Panc1 (cell line): ENCODE data around the gene WWOX. TPM values are rescaled to one million over a fixed set of nuclear protein-coding genes. Genes with fewer than 3 reads are reported as not detected.

Experiments
- ATAC-seq: fragments of 200-7000 bp; cut with Tn5 transposase; 2 replicates; pipeline ENCODE4 v1.9.1; 2020; ENCODE audit warnings: mild to moderate bottlenecking, moderate library complexity
- BruUV-seq: library from RNA; stranded (reverse); fragments of 400-500 nt; replicated peaks from 2 replicates; lab custom pipeline; 2021; lab: Mats Ljungman, UMichigan
- CTCF ChIA-PET: fragments of 300-600 bp; sonication (Branson Sonifier 250); formaldehyde crosslinking; loops from one replicate; lab custom pipeline; 2022; ENCODE audit warnings: antibody characterized with exemption; lab: Charles Lee
- POLR2A ChIA-PET: fragments of 300-600 bp; sonication (Branson Sonifier 250); formaldehyde crosslinking; loops from one replicate; lab custom pipeline; 2022; ENCODE audit warnings: antibody characterized with exemption; lab: Charles Lee
- DNase-seq: peaks from one replicate; pipeline ENCODE4 v3.0.0-alpha.2; 2010; ENCODE audit warnings: low read depth, low spot score
- H3K27ac ChIP-seq: 2 replicates; pipeline ENCODE4 v1.5.1; 2011; ENCODE audit warnings: mild to moderate bottlenecking, low read length, inconsistent platforms
- H3K27me3 ChIP-seq: fragments of 200-500 bp; sonication (Bioruptor generic); 2 replicates; pipeline ENCODE4 v1.6.0; 2014; ENCODE audit warnings: low read length, inconsistent platforms; ENCODE audit not compliant: control insufficient read depth, insufficient read depth
- H3K36me3 ChIP-seq: fragments of 200-500 bp; sonication (Bioruptor generic); 2 replicates; pipeline ENCODE4 v1.5.1; 2014; ENCODE audit warnings: inconsistent platforms, mild to moderate bottlenecking, low read length, moderate library complexity; ENCODE audit not compliant: control insufficient read depth, insufficient read depth
- H3K4me1 ChIP-seq: 2 replicates; pipeline ENCODE4 v1.5.1; 2011; ENCODE audit warnings: inconsistent platforms, mild to moderate bottlenecking, low read length, moderate library complexity; ENCODE audit not compliant: control insufficient read depth, insufficient read depth
- H3K4me3 ChIP-seq, 2 experiments: 2 replicates each; pipeline ENCODE4 v1.5.1; 2011 to 2012; ENCODE audit warnings: low read depth in 2 of 2, low read length in 2 of 2, mild to moderate bottlenecking in 2 of 2, inconsistent platforms in 1 of 2, moderate library complexity in 1 of 2
- H3K9me3 ChIP-seq: fragments of 200-500 bp; sonication (Bioruptor generic); 2 replicates; pipeline ENCODE4 v1.5.1; 2014; ENCODE audit warnings: low read depth, mild to moderate bottlenecking, inconsistent platforms, low read length, moderate library complexity; ENCODE audit not compliant: control insufficient read depth, insufficient read depth
- POLR2AphosphoS5 ChIP-seq: IDR thresholded peaks from 2 replicates; pipeline ENCODE4 v1.6.1; 2012; ENCODE audit warnings: mild to moderate bottlenecking, low read depth, low read length, moderate library complexity
- SIN3A ChIP-seq: IDR thresholded peaks from 2 replicates; pipeline ENCODE4 v1.6.1; 2012; ENCODE audit warnings: low read depth, mild to moderate bottlenecking, low read length, moderate library complexity, borderline replicate concordance; ENCODE audit not compliant: insufficient read depth
- TCF7L2 ChIP-seq: IDR thresholded peaks from 2 replicates; pipeline ENCODE4 v1.6.1; 2011; ENCODE audit warnings: mild to moderate bottlenecking, low read depth, low read length, inconsistent platforms
- in situ Hi-C: cut with HindIII; loops from 2 replicates; pipeline ENCODE4 v1.10.0; 2016; ENCODE audit warnings: low sequenced_read_pairs, low pct_unique_long_range_greater_than_20kb
- intact Hi-C: fragments of 100-400 bp; cut with micrococcal nuclease; formaldehyde crosslinking; loops from one replicate; pipeline ENCODE4 v1.10.0; 2022; ENCODE audit not compliant: unreplicated experiment
- total RNA-seq: library from RNA; stranded (reverse); gene quantifications from one replicate; pipeline ENCODE4 v1.2.1, GENCODE V29; 2021; ENCODE audit not compliant: unreplicated experiment
- TF ChIP-seq, protein P1 (sequence below), 2 experiments: IDR thresholded peaks; 2 replicates each; pipeline ENCODE4 v1.6.1; 2011 to 2012; ENCODE audit warnings: low read depth in 2 of 2, control low read depth in 1 of 2, low read length in 1 of 2, mild to moderate bottlenecking in 1 of 2, moderate library complexity in 1 of 2; ENCODE audit not compliant: insufficient read depth in 1 of 2
- TF ChIP-seq, protein P2 (sequence below): fragments of 450-650 bp; IDR thresholded peaks from 2 replicates; pipeline ENCODE4 v1.5.1; 2017; ENCODE audit warnings: mild to moderate bottlenecking

The WWOX gene
- total RNA-seq, 1 experiment from 2014 or later, result 12.5 TPM

GRCh38 chr16:79101491-79101890 lies 1002.0 kb downstream of the WWOX start:
- Histone ChIP-seq H3K4me3 (no peak overlapping the region), H3K9me3 (no peaks in the 10 kb centered on the region), H3K27me3 (no peaks in the 10 kb centered on the region; the same call in 1 of the 2 replicates), H3K27ac (no peak overlapping the region), H3K36me3 (no peaks in the 10 kb centered on the region), H3K4me1 (no peaks in the 10 kb centered on the region)
- in situ Hi-C loops, result no loop called here
- DNase-seq (no peak), ATAC-seq (no peak)
- CTCF ChIA-PET, result no interaction called here
- intact Hi-C loops, result no loop called here
- TF ChIP-seq SIN3A (no peak), TCF7L2 (no peak), POLR2AphosphoS5 (no peak)
- TF ChIP-seq, protein P1, sequence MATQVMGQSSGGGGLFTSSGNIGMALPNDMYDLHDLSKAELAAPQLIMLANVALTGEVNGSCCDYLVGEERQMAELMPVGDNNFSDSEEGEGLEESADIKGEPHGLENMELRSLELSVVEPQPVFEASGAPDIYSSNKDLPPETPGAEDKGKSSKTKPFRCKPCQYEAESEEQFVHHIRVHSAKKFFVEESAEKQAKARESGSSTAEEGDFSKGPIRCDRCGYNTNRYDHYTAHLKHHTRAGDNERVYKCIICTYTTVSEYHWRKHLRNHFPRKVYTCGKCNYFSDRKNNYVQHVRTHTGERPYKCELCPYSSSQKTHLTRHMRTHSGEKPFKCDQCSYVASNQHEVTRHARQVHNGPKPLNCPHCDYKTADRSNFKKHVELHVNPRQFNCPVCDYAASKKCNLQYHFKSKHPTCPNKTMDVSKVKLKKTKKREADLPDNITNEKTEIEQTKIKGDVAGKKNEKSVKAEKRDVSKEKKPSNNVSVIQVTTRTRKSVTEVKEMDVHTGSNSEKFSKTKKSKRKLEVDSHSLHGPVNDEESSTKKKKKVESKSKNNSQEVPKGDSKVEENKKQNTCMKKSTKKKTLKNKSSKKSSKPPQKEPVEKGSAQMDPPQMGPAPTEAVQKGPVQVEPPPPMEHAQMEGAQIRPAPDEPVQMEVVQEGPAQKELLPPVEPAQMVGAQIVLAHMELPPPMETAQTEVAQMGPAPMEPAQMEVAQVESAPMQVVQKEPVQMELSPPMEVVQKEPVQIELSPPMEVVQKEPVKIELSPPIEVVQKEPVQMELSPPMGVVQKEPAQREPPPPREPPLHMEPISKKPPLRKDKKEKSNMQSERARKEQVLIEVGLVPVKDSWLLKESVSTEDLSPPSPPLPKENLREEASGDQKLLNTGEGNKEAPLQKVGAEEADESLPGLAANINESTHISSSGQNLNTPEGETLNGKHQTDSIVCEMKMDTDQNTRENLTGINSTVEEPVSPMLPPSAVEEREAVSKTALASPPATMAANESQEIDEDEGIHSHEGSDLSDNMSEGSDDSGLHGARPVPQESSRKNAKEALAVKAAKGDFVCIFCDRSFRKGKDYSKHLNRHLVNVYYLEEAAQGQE (IDR thresholded peaks at IDR 0.05; ENCODE audit: insufficient read depth in 1 of 2, low read depth in 2 of 2, low read length in 1 of 2), result no peak
- TF ChIP-seq, protein P2, sequence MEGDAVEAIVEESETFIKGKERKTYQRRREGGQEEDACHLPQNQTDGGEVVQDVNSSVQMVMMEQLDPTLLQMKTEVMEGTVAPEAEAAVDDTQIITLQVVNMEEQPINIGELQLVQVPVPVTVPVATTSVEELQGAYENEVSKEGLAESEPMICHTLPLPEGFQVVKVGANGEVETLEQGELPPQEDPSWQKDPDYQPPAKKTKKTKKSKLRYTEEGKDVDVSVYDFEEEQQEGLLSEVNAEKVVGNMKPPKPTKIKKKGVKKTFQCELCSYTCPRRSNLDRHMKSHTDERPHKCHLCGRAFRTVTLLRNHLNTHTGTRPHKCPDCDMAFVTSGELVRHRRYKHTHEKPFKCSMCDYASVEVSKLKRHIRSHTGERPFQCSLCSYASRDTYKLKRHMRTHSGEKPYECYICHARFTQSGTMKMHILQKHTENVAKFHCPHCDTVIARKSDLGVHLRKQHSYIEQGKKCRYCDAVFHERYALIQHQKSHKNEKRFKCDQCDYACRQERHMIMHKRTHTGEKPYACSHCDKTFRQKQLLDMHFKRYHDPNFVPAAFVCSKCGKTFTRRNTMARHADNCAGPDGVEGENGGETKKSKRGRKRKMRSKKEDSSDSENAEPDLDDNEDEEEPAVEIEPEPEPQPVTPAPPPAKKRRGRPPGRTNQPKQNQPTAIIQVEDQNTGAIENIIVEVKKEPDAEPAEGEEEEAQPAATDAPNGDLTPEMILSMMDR, result no peak
- BruUV-seq, result no TSS peak
- POLR2A ChIA-PET, result no interaction called here

DNA sequence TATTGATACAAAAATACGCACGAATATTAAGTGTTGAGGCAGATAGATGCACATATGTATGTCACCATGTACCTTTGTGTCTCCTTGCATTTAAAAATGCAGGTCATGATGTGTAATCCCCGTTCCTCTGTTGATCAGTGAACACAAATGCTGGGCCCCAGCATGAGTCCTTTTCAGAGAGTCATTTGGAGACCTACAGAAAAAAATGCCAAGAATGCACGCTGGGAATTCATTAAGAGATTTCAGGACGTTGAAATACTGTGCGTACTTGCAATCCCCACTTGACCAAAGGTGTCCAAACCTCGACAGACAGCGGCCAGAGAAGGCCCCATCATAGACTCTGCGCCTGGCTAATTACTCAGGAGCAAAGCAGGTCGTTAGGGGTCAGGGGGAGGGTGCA lies 1005.1 kb downstream of the WWOX start:
- H3K36me3 ChIP-seq, result no peaks in the 10 kb centered on the region
- ChIA-PET CTCF (no interaction called here), POLR2A (no interaction called here)
- DNase-seq (no peak), ATAC-seq (no peak)
- no peak overlapping the region for H3K27ac ChIP-seq
- no TSS peak for BruUV-seq
- H3K27me3 ChIP-seq, result no peaks in the 10 kb centered on the region; the same call in 1 of the 2 replicates
- H3K9me3 ChIP-seq, result no peaks in the 10 kb centered on the region
- no peaks in the 10 kb centered on the region for H3K4me1 ChIP-seq
- in situ Hi-C loops, result no loop called here
- intact Hi-C loops, result no loop called here
- no peak for TF ChIP-seq SIN3A
- TF ChIP-seq, protein P2, result no peak
- no peak for TF ChIP-seq TCF7L2
- H3K4me3 ChIP-seq, result no peak overlapping the region
